ENCODE data around the gene PHACTR1. TPM values are rescaled to one million over a fixed set of nuclear protein-coding genes. Genes with fewer than 3 reads are reported as not detected.

PHACTR1 gene
- total and polyA plus RNA-seq, 9 of the 15 experiments (the other 6 are each of a cell fraction or from before 2014, with no cell fraction given), result 11.5 to 32.6 (median 22.0) TPM

DNA sequence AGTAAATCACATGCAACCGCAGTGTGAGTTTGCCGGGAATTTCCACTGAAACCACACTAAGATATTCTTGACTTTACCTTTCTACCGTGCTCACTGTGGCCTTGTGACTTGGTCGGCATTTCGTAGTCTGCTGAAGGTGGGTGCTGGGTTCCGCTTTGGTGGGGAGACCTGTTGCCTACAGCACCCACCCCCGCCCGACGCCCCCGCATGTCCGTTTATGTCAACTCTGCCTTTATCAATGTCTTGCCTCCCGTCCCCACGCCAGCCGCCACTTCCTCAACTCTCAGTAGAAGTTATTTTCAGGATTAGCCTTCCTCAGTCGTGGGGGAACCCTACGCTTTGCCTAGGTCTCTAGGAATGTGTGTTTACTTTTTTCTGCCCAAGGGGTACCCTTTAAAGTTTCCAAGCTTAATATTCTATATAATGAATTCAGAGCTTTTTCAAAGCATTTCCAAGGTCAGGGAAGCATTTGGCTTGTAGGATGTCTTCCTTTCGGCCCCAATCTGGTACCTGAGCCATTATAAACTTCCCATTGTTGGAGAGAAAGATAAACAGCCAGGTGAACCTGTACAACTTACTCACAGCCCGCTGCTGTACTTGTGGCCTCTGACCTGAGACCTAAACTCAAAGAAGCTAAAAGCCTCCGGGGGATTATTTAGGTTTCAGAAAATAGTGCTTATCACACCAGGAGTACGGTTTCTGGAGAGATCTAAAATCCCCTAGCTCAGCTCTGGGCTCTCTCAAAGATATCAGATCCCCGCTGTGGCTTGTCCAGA is 557.6 kb downstream of the PHACTR1 start (continued):
- TF ChIP-seq, protein P1, sequence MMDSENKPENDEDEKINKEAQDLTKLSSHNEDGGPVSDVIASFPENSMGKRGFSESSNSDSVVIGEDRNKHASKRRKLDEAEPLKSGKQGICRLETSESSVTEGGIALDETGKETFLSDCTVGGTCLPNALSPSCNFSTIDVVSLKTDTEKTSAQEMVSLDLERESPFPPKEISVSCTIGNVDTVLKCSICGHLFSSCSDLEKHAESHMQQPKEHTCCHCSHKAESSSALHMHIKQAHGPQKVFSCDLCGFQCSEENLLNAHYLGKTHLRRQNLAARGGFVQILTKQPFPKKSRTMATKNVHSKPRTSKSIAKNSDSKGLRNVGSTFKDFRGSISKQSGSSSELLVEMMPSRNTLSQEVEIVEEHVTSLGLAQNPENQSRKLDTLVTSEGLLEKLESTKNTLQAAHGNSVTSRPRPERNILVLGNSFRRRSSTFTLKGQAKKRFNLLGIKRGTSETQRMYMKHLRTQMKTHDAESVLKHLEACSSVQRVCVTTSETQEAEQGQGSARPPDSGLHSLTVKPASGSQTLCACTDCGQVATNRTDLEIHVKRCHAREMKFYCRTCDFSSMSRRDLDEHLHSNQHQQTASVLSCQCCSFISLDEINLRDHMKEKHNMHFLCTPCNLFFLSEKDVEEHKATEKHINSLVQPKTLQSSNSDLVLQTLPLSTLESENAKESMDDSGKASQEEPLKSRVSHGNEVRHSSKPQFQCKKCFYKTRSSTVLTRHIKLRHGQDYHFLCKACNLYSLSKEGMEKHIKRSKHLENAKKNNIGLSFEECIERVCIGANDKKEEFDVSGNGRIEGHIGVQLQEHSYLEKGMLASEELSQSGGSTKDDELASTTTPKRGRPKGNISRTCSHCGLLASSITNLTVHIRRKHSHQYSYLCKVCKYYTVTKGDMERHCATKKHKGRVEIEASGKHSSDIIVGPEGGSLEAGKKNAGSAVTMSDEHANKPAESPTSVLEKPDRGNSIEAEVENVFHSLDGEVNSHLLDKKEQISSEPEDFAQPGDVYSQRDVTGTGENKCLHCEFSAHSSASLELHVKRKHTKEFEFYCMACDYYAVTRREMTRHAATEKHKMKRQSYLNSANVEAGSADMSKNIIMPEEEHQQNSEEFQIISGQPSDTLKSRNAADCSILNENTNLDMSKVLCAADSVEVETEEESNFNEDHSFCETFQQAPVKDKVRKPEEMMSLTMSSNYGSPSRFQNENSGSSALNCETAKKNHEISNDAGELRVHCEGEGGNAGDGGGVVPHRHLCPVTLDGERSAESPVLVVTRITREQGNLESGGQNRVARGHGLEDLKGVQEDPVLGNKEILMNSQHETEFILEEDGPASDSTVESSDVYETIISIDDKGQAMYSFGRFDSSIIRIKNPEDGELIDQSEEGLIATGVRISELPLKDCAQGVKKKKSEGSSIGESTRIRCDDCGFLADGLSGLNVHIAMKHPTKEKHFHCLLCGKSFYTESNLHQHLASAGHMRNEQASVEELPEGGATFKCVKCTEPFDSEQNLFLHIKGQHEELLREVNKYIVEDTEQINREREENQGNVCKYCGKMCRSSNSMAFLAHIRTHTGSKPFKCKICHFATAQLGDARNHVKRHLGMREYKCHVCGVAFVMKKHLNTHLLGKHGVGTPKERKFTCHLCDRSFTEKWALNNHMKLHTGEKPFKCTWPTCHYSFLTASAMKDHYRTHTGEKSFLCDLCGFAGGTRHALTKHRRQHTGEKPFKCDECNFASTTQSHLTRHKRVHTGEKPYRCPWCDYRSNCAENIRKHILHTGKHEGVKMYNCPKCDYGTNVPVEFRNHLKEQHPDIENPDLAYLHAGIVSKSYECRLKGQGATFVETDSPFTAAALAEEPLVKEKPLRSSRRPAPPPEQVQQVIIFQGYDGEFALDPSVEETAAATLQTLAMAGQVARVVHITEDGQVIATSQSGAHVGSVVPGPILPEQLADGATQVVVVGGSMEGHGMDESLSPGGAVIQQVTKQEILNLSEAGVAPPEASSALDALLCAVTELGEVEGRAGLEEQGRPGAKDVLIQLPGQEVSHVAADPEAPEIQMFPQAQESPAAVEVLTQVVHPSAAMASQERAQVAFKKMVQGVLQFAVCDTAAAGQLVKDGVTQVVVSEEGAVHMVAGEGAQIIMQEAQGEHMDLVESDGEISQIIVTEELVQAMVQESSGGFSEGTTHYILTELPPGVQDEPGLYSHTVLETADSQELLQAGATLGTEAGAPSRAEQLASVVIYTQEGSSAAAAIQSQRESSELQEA (IDR thresholded peaks at IDR 0.05; ENCODE audit: low read depth), result no peak
- peak; percentile 75 for TF ChIP-seq POLR2A (conservative IDR thresholded peaks at IDR 0.05)
- peak; percentile 75 for TF ChIP-seq SOX6 (IDR thresholded peaks at IDR 0.05)
- peak in 1 of 2 experiments; percentile 9; a peak in 1 of 3 replicates for TF ChIP-seq CBX3 (IDR thresholded peaks at IDR 0.05; ENCODE audit: borderline replicate concordance in 1 of 2, low read length in 2 of 2)
- no peak for TF ChIP-seq SNRNP70 (optimal IDR thresholded peaks at IDR 0.05; ENCODE audit: low read depth, low read length)
- TF ChIP-seq BACH1 (tag; IDR thresholded peaks at IDR 0.05), result peak; percentile 65
- TF ChIP-seq, protein P2, sequence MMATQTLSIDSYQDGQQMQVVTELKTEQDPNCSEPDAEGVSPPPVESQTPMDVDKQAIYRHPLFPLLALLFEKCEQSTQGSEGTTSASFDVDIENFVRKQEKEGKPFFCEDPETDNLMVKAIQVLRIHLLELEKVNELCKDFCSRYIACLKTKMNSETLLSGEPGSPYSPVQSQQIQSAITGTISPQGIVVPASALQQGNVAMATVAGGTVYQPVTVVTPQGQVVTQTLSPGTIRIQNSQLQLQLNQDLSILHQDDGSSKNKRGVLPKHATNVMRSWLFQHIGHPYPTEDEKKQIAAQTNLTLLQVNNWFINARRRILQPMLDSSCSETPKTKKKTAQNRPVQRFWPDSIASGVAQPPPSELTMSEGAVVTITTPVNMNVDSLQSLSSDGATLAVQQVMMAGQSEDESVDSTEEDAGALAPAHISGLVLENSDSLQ (IDR thresholded peaks at IDR 0.05), result 0 out of 2 replicates have a peak, but pooled peaks have one; percentile 31
- peak; percentile 66; the same call in 1 of the 2 replicates for TF ChIP-seq MYC (IDR thresholded peaks at IDR 0.05; ENCODE audit: low read depth, low read length)
- TF ChIP-seq MYC (CRISPR knock-in tag; IDR thresholded peaks at IDR 0.05; ENCODE audit: borderline replicate concordance, low read depth), result no peak
- peak; percentile 50 for TF ChIP-seq NFE2 (IDR thresholded peaks at IDR 0.05; ENCODE audit: low read depth)
- TF ChIP-seq CBFA2T2 (conservative IDR thresholded peaks at IDR 0.05), result peak; percentile 61
- TF ChIP-seq NR2F6 (CRISPR knock-in tag; IDR thresholded peaks at IDR 0.05), result no peak
- TF ChIP-seq FOXJ2 (tag; IDR thresholded peaks at IDR 0.05), result peak; percentile 35; the same call in 1 of the 2 replicates
- TF ChIP-seq ZFPM2 (CRISPR knock-in tag; IDR thresholded peaks at IDR 0.05), result no peak
- TF ChIP-seq, protein P3, sequence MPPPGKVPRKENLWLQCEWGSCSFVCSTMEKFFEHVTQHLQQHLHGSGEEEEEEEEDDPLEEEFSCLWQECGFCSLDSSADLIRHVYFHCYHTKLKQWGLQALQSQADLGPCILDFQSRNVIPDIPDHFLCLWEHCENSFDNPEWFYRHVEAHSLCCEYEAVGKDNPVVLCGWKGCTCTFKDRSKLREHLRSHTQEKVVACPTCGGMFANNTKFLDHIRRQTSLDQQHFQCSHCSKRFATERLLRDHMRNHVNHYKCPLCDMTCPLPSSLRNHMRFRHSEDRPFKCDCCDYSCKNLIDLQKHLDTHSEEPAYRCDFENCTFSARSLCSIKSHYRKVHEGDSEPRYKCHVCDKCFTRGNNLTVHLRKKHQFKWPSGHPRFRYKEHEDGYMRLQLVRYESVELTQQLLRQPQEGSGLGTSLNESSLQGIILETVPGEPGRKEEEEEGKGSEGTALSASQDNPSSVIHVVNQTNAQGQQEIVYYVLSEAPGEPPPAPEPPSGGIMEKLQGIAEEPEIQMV (tag; conservative IDR thresholded peaks at IDR 0.05; ENCODE audit: low read depth), result no peak
- peak; percentile 49 for TF ChIP-seq MTA2 (IDR thresholded peaks at IDR 0.05; ENCODE audit: low read depth)
- TF ChIP-seq ZC3H8 (IDR thresholded peaks at IDR 0.05), result no peak
- TF ChIP-seq ZNF445 (CRISPR knock-in tag; IDR thresholded peaks at IDR 0.05; ENCODE audit: low read depth), result 0 out of 2 replicates have a peak, but pooled peaks have one; percentile 31
- peak; percentile 52 for TF ChIP-seq CCNT2 (IDR thresholded peaks at IDR 0.05; ENCODE audit: borderline replicate concordance, extremely low read depth, insufficient read length, low read depth, low read length)
